Prostate gland (tissue), 2 donors: Measurements from ENCODE around the gene TNNI3K. TPM values are rescaled to one million over a fixed set of nuclear protein-coding genes. Genes with fewer than 3 reads are reported as not detected.

Experiments used
- DNase-seq: peaks from one replicate; pipeline ENCODE4 v3.0.0-alpha.2; 2019; ENCODE audit warnings: low spot score
- H3K27ac ChIP-seq, 2 donors: fragments of 200-600 bp; sonication (generic); 2 replicates each; pipeline ENCODE4 v1.5.1; 2017 to 2019
- H3K27me3 ChIP-seq: fragments of 200-600 bp; sonication (generic); replicated peaks from 2 replicates; pipeline ENCODE4 v1.5.1; 2019; ENCODE audit not compliant: insufficient read depth
- H3K36me3 ChIP-seq, 2 donors: fragments of 200-600 bp; sonication (generic); 1 replicate in 1 of 2; 2 replicates in 1 of 2; pipeline versions ENCODE4 v1.5.1 to v1.8.1; 2017 to 2019
- H3K4me1 ChIP-seq: fragments of 200-600 bp; sonication (generic); replicated peaks from 2 replicates; pipeline ENCODE4 v1.5.1; 2019
- H3K4me3 ChIP-seq, 2 donors: fragments of 200-600 bp; sonication (generic); 2 replicates each; pipeline ENCODE4 v1.5.1; 2017 to 2019
- H3K9me3 ChIP-seq: fragments of 200-600 bp; sonication (generic); 2 replicates; pipeline ENCODE4 v1.5.1; 2017
- CTCF ChIP-seq, 4 experiments: fragments of 200-600 bp in 2 of 4; fragments of 450-650 bp in 2 of 4; sonication (generic) in 2 of 4; IDR thresholded peaks; 1 replicate in 3 of 4; 2 replicates in 1 of 4; pipeline ENCODE4 v1.5.1; 2016 to 2019; ENCODE audit warnings: antibody characterized with exemption in 4 of 4, mild to moderate bottlenecking in 2 of 4, moderate library complexity in 2 of 4
- POLR2A ChIP-seq: fragments of 450-650 bp; IDR thresholded peaks from one replicate; pipeline ENCODE4 v1.6.1; 2016; ENCODE audit warnings: antibody characterized with exemption, mild to moderate bottlenecking
- POLR2AphosphoS5 ChIP-seq: sonication (generic); formaldehyde crosslinking; IDR thresholded peaks from one replicate; pipeline ENCODE4 v1.6.1; 2017; ENCODE audit warnings: antibody characterized with exemption
- WGBS: methylation state at CpG from one replicate; pipeline ENCODE4 v1.1.5; 2018; 5-methylcytosine and 5-hydroxymethylcytosine counted together
- intact Hi-C: fragments of 100-400 bp; cut with DNase I; formaldehyde crosslinking; loops from one replicate; pipeline ENCODE4 v1.14.2; 2022
- total RNA-seq, 2 donors: library from RNA; depleted of rRNA; stranded (reverse); fragments of >200 nt; gene quantifications; one replicate each; pipeline ENCODE4 v1.1.0, GENCODE V29; 2016

The TNNI3K gene
- total RNA-seq, 2 donors from 2014 or later, result not detected

GRCh38 chr1:74534241-74534640 is 299.1 kb downstream of the TNNI3K start:
- no peaks in the 10 kb centered on the region for H3K27me3 ChIP-seq
- no peaks in the 10 kb centered on the region for H3K36me3 ChIP-seq
- H3K4me3 ChIP-seq, result no peak overlapping the region
- no peak overlapping the region for H3K27ac ChIP-seq
- DNase-seq, result no peak
- no peaks in the 10 kb centered on the region for H3K4me1 ChIP-seq
- no peak for TF ChIP-seq CTCF (IDR thresholded peaks at IDR 0.05)
- TF ChIP-seq POLR2AphosphoS5, result no peak
- no peak for TF ChIP-seq POLR2A
- WGBS, result 92% methylated on average over 3 of the region's 3 CpGs
- no peaks in the 10 kb centered on the region for H3K9me3 ChIP-seq
- intact Hi-C loops, result no loop called here

- Histone ChIP-seq H3K9me3 (no peaks in the 10 kb centered on the region), H3K4me1 (no peaks in the 10 kb centered on the region), H3K4me3 (no peak overlapping the region), H3K27ac (no peak overlapping the region), H3K27me3 (no peaks in the 10 kb centered on the region), H3K36me3 (no peaks in the 10 kb centered on the region)
- WGBS, result 87% methylated on average over 2 of the region's 2 CpGs
- DNase-seq, result no peak
- intact Hi-C loops, result no loop called here
- TF ChIP-seq POLR2AphosphoS5, result no peak
- no peak for TF ChIP-seq POLR2A
- no peak for TF ChIP-seq CTCF (IDR thresholded peaks at IDR 0.05)
These were observed 310.6 kb downstream of the TNNI3K start for GRCh38 chr1:74545821-74546220.

GRCh38 chr1:74548961-74549750 is 314.0 kb downstream of the TNNI3K start:
- WGBS, result 59% methylated on average over 4 of the region's 4 CpGs
- intact Hi-C loops, result no loop called here
- Histone ChIP-seq H3K4me3 (no peak overlapping the region), H3K4me1 (no peaks in the 10 kb centered on the region), H3K9me3 (no peaks in the 10 kb centered on the region), H3K36me3 (no peaks in the 10 kb centered on the region), H3K27ac (no peak overlapping the region), H3K27me3 (no peaks in the 10 kb centered on the region)
- TF ChIP-seq CTCF (IDR thresholded peaks at IDR 0.05) (no peak), POLR2A (no peak), POLR2AphosphoS5 (no peak)
- no peak for DNase-seq

- intact Hi-C loops, result no loop called here
- 61% methylated on average over 2 of the region's 2 CpGs for WGBS
These were observed 314.7 kb downstream of the TNNI3K start for GRCh38 chr1:74549932-74550331.

More at GRCh38 chr1:74549932-74550331, 314.7 kb downstream of the TNNI3K start:
- Histone ChIP-seq H3K9me3 (no peaks in the 10 kb centered on the region), H3K4me3 (no peak overlapping the region), H3K36me3 (no peaks in the 10 kb centered on the region), H3K4me1 (no peaks in the 10 kb centered on the region), H3K27me3 (no peaks in the 10 kb centered on the region), H3K27ac (no peak overlapping the region)
- TF ChIP-seq CTCF (IDR thresholded peaks at IDR 0.05) (no peak), POLR2A (no peak), POLR2AphosphoS5 (no peak)
- DNase-seq, result no peak
